ENCODE data around the gene LRRC4C. TPM values are rescaled to one million over a fixed set of nuclear protein-coding genes. Genes with fewer than 3 reads are reported as not detected.

The LRRC4C gene
- total and polyA plus RNA-seq, 2 experiments from 2014 or later, result 0.35 to 1.1 TPM

DNA sequence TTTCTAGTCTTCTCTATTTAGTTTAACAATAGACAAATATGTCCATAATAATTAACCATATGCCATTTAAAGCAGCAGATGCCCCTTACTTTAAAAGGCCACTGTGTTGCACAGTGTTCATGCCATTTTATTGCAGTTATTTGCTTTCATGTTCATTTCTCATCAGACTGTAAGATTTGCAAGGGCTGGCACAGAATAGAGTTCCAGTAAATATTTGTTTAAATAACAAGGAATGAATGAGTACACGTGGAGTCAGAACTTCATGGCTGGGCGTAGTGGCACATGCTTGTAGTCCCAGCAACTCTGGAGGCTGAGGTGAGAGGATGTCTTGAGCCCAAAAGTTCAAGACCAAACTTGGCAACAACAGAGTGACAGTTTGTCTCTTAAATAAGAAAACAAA, 1228.6 kb downstream of the LRRC4C start:
- no peak overlapping the region for H3K4me2 ChIP-seq
- no peak overlapping the region for H3K27ac Mint-ChIP-seq
- H3K27me3 ChIP-seq (ENCODE audit: insufficient read depth), result 0 out of 2 replicates have a peak, but pooled peaks cover 5% of the 10 kb centered on the region
- H3K36me3 ChIP-seq (ENCODE audit: insufficient read depth), result no peaks in the 10 kb centered on the region
- H3K4me1 ChIP-seq (ENCODE audit: insufficient read depth), result peaks cover 32% of the 10 kb centered on the region
- ATAC-seq (no peak), DNase-seq (ENCODE audit: low spot score) (no peak)
- H3K36me3 Mint-ChIP-seq (ENCODE audit: low read depth), result no peaks in the 10 kb centered on the region
- no peaks in the 10 kb centered on the region for H3K79me2 ChIP-seq (replicated peaks; ENCODE audit: insufficient read depth)
- H3F3A ChIP-seq (replicated peaks; ENCODE audit: low read depth), result no peaks in the 10 kb centered on the region
- TF ChIP-seq STAT1 (IDR thresholded peaks at IDR 0.05; ENCODE audit: unreplicated experiment), result no peak
- H3K4me3 ChIP-seq, result no peak overlapping the region
- no peaks in the 10 kb centered on the region for H3K27me3 Mint-ChIP-seq (ENCODE audit: insufficient read depth, low read depth, poor library complexity)
- no peaks in the 10 kb centered on the region for H3K9me2 ChIP-seq (ENCODE audit: insufficient read depth)
- H4K20me1 ChIP-seq (replicated peaks; ENCODE audit: insufficient read depth), result no peaks in the 10 kb centered on the region
- no peaks in the 10 kb centered on the region for H3K9me3 Mint-ChIP-seq
- H3K27ac ChIP-seq (ENCODE audit: low read depth), result no peak overlapping the region
- no peak overlapping the region for H2AFZ ChIP-seq
- no peak overlapping the region for H3K4me3 Mint-ChIP-seq
- peaks cover 37% of the 10 kb centered on the region for H3K4me1 Mint-ChIP-seq

DNA sequence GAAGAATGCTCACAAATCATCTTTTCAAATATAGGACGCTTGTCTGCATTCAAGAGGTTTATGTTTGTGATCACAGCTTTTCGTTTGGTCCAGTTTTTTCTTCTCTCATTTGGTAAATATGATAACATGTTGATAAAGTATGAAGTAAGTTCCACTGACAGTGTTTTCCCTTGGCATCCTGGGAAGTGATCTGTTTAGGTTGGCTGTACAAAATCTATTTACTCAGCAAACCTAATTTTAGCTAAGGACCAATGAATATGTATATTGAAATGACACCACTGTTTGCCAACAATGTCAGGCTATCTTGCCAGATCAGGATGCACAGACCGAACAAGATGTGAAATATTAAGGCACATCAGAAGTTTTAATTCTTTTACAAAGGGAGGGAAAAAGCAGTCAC, 1230.8 kb downstream of the LRRC4C start:
- no peak overlapping the region for H3K4me3 ChIP-seq
- H3F3A ChIP-seq (replicated peaks; ENCODE audit: low read depth), result no peaks in the 10 kb centered on the region
- no peaks in the 10 kb centered on the region for H3K79me2 ChIP-seq (replicated peaks; ENCODE audit: insufficient read depth)
- no peak overlapping the region for H3K27ac ChIP-seq (ENCODE audit: low read depth)
- H3K36me3 ChIP-seq (ENCODE audit: insufficient read depth), result no peaks in the 10 kb centered on the region
- no peaks in the 10 kb centered on the region for H4K20me1 ChIP-seq (replicated peaks; ENCODE audit: insufficient read depth)
- H3K4me1 ChIP-seq (ENCODE audit: insufficient read depth), result peaks cover 35% of the 10 kb centered on the region
- H3K9me2 ChIP-seq (ENCODE audit: insufficient read depth), result no peaks in the 10 kb centered on the region
- no peak overlapping the region for H3K4me2 ChIP-seq
- no peak for DNase-seq (ENCODE audit: low spot score)
- H3K36me3 Mint-ChIP-seq (ENCODE audit: low read depth), result no peaks in the 10 kb centered on the region
- TF ChIP-seq, protein P1, sequence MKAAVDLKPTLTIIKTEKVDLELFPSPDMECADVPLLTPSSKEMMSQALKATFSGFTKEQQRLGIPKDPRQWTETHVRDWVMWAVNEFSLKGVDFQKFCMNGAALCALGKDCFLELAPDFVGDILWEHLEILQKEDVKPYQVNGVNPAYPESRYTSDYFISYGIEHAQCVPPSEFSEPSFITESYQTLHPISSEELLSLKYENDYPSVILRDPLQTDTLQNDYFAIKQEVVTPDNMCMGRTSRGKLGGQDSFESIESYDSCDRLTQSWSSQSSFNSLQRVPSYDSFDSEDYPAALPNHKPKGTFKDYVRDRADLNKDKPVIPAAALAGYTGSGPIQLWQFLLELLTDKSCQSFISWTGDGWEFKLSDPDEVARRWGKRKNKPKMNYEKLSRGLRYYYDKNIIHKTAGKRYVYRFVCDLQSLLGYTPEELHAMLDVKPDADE (IDR thresholded peaks at IDR 0.05), result no peak
- TF ChIP-seq, protein P2, sequence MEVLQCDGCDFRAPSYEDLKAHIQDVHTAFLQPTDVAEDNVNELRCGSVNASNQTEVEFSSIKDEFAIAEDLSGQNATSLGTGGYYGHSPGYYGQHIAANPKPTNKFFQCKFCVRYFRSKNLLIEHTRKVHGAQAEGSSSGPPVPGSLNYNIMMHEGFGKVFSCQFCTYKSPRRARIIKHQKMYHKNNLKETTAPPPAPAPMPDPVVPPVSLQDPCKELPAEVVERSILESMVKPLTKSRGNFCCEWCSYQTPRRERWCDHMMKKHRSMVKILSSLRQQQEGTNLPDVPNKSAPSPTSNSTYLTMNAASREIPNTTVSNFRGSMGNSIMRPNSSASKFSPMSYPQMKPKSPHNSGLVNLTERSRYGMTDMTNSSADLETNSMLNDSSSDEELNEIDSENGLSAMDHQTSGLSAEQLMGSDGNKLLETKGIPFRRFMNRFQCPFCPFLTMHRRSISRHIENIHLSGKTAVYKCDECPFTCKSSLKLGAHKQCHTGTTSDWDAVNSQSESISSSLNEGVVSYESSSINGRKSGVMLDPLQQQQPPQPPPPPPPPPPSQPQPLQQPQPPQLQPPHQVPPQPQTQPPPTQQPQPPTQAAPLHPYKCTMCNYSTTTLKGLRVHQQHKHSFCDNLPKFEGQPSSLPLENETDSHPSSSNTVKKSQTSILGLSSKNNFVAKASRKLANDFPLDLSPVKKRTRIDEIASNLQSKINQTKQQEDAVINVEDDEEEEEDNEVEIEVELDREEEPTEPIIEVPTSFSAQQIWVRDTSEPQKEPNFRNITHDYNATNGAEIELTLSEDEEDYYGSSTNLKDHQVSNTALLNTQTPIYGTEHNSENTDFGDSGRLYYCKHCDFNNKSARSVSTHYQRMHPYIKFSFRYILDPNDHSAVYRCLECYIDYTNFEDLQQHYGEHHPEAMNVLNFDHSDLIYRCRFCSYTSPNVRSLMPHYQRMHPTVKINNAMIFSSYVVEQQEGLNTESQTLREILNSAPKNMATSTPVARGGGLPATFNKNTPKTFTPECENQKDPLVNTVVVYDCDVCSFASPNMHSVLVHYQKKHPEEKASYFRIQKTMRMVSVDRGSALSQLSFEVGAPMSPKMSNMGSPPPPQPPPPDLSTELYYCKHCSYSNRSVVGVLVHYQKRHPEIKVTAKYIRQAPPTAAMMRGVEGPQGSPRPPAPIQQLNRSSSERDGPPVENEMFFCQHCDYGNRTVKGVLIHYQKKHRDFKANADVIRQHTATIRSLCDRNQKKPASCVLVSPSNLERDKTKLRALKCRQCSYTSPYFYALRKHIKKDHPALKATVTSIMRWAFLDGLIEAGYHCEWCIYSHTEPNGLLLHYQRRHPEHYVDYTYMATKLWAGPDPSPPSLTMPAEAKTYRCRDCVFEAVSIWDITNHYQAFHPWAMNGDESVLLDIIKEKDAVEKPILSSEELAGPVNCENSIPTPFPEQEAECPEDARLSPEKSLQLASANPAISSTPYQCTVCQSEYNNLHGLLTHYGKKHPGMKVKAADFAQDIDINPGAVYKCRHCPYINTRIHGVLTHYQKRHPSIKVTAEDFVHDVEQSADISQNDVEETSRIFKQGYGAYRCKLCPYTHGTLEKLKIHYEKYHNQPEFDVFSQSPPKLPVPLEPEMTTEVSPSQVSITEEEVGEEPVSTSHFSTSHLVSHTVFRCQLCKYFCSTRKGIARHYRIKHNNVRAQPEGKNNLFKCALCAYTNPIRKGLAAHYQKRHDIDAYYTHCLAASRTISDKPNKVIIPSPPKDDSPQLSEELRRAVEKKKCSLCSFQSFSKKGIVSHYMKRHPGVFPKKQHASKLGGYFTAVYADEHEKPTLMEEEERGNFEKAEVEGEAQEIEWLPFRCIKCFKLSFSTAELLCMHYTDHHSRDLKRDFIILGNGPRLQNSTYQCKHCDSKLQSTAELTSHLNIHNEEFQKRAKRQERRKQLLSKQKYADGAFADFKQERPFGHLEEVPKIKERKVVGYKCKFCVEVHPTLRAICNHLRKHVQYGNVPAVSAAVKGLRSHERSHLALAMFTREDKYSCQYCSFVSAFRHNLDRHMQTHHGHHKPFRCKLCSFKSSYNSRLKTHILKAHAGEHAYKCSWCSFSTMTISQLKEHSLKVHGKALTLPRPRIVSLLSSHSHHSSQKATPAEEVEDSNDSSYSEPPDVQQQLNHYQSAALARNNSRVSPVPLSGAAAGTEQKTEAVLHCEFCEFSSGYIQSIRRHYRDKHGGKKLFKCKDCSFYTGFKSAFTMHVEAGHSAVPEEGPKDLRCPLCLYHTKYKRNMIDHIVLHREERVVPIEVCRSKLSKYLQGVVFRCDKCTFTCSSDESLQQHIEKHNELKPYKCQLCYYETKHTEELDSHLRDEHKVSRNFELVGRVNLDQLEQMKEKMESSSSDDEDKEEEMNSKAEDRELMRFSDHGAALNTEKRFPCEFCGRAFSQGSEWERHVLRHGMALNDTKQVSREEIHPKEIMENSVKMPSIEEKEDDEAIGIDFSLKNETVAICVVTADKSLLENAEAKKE (CRISPR knock-in tag; IDR thresholded peaks at IDR 0.05), result no peak
- no peak for TF ChIP-seq STAT1 (IDR thresholded peaks at IDR 0.05; ENCODE audit: unreplicated experiment)
- no peak for TF ChIP-seq CREB1 (CRISPR knock-in tag; IDR thresholded peaks at IDR 0.05; ENCODE audit: low read depth)
- TF ChIP-seq, protein P3, sequence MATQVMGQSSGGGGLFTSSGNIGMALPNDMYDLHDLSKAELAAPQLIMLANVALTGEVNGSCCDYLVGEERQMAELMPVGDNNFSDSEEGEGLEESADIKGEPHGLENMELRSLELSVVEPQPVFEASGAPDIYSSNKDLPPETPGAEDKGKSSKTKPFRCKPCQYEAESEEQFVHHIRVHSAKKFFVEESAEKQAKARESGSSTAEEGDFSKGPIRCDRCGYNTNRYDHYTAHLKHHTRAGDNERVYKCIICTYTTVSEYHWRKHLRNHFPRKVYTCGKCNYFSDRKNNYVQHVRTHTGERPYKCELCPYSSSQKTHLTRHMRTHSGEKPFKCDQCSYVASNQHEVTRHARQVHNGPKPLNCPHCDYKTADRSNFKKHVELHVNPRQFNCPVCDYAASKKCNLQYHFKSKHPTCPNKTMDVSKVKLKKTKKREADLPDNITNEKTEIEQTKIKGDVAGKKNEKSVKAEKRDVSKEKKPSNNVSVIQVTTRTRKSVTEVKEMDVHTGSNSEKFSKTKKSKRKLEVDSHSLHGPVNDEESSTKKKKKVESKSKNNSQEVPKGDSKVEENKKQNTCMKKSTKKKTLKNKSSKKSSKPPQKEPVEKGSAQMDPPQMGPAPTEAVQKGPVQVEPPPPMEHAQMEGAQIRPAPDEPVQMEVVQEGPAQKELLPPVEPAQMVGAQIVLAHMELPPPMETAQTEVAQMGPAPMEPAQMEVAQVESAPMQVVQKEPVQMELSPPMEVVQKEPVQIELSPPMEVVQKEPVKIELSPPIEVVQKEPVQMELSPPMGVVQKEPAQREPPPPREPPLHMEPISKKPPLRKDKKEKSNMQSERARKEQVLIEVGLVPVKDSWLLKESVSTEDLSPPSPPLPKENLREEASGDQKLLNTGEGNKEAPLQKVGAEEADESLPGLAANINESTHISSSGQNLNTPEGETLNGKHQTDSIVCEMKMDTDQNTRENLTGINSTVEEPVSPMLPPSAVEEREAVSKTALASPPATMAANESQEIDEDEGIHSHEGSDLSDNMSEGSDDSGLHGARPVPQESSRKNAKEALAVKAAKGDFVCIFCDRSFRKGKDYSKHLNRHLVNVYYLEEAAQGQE (IDR thresholded peaks at IDR 0.05; ENCODE audit: unreplicated experiment), result no peak
- no peak for TF ChIP-seq ZNF331 (CRISPR knock-in tag; IDR thresholded peaks at IDR 0.05; ENCODE audit: low read depth)
- no peak for TF ChIP-seq ZNF114 (CRISPR knock-in tag; IDR thresholded peaks at IDR 0.05)
- no peak for TF ChIP-seq JUNB (IDR thresholded peaks at IDR 0.05; ENCODE audit: unreplicated experiment)
- no peak for TF ChIP-seq EZH2phosphoT487 (IDR thresholded peaks at IDR 0.05; ENCODE audit: unreplicated experiment)
- ATAC-seq, result no peak
- H3K27ac Mint-ChIP-seq, result no peak overlapping the region
- H3K4me3 Mint-ChIP-seq, result no peak overlapping the region
- peaks cover 41% of the 10 kb centered on the region for H3K4me1 Mint-ChIP-seq
- H3K27me3 ChIP-seq (ENCODE audit: insufficient read depth), result 0 out of 2 replicates have a peak, but pooled peaks cover 5% of the 10 kb centered on the region
- no peaks in the 10 kb centered on the region for H3K9me3 Mint-ChIP-seq
- H3K27me3 Mint-ChIP-seq (ENCODE audit: insufficient read depth, low read depth, poor library complexity), result no peaks in the 10 kb centered on the region
- no peak overlapping the region for H2AFZ ChIP-seq

Data from GM23338 (cell line).